Right ventricle myocardium inferior (tissue), 1 donor: Measurements from ENCODE around the gene PKP4. TPM values are rescaled to one million over a fixed set of nuclear protein-coding genes. Genes with fewer than 3 reads are reported as not detected.

ENCODE experiments used
- ATAC-seq: fragments of 200-7000 bp; cut with Tn5 transposase; one replicate; pipeline ENCODE4 v1.9.1; 2020; ENCODE audit warnings: mild to moderate bottlenecking, moderate library complexity
- DNase-seq: peaks from one replicate; pipeline ENCODE4 v3.0.0; 2021; ENCODE audit errors: missing footprints
- intact Hi-C: fragments of 100-400 bp; cut with DNase I; formaldehyde crosslinking; loops from one replicate; pipeline ENCODE4 v1.11.0; 2022
- total RNA-seq: library from RNA; stranded (reverse); fragmentation: NEBNext Ultra II Directional; extraction: Animal tissue kit (Norgen Biotek cat#: 25700); gene quantifications from one replicate; pipeline ENCODE4 v1.2.1, GENCODE V29; 2021
- donor health status: DM: no; HTN: yes; CAD: no; lungs with severe emphysema.

The PKP4 gene
- total RNA-seq, 1 donor from 2014 or later: 47.9 TPM

- DNase-seq (no peak), ATAC-seq (no peak)
- intact Hi-C loops: no loop called here
Measured at GRCh38 chr2:158560259-158560658, 103.5 kb downstream of the PKP4 start.

GRCh38 chr2:158561054-158561453 is 104.3 kb downstream of the PKP4 start:
- no peak for ATAC-seq
- intact Hi-C loops: no loop called here
- DNase-seq: no peak

GRCh38 chr2:158567208-158567607 is 110.5 kb downstream of the PKP4 start:
- ATAC-seq (no peak), DNase-seq (no peak)
- intact Hi-C loops: no loop called here

DNA sequence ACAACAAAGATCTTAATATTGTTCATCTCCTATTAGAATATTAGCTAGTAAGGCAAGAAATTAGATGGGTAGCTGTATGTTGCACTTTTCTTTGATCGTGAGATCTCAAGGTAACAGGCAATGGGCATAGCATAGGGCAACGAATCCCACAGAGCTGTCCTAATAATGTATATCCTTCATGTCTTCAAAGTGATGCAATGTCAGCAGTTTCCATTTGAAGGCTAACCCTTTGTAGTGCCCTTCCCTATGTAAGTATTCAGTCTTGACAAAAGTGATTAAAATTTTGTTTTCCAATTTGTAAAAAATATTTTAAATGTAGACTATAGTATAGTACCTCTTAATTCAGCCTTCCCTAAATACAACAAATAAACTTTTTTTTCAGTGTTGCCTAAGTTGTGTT is 112.5 kb downstream of the PKP4 start:
- intact Hi-C loops: no loop called here
- ATAC-seq: no peak
- no peak for DNase-seq

- intact Hi-C loops: no loop called here
- DNase-seq (no peak), ATAC-seq (no peak)
Measured at GRCh38 chr2:158570869-158571268, 114.1 kb downstream of the PKP4 start.

- ATAC-seq: no peak
Measured at GRCh38 chr2:158573739-158574138, 117.0 kb downstream of the PKP4 start.

GRCh38 chr2:158575051-158575635 is 118.4 kb downstream of the PKP4 start:
- ATAC-seq (no peak), DNase-seq (no peak)
- intact Hi-C loops: no loop called here

More at GRCh38 chr2:158573739-158574138, 117.0 kb downstream of the PKP4 start:
- intact Hi-C loops: no loop called here
- no peak for DNase-seq

DNA sequence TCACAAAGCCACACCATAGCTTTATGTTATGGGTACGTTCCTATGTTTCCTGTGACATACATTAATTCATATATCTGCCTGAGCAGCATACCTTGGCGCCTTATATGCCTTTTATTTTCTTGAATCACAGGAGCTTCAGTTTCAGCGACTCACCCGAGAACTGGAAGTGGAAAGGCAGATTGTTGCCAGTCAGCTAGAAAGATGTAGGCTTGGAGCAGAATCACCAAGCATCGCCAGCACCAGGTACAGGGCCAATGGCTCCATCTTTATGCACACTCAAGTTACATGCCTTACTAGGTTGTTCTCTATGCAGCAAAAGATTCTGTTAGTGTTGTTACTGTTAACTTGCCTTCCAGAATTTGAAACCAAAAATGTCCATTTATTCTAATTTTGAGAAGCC is 120.4 kb downstream of the PKP4 start:
- intact Hi-C loops: no loop called here
- DNase-seq (no peak), ATAC-seq (no peak)

DNA sequence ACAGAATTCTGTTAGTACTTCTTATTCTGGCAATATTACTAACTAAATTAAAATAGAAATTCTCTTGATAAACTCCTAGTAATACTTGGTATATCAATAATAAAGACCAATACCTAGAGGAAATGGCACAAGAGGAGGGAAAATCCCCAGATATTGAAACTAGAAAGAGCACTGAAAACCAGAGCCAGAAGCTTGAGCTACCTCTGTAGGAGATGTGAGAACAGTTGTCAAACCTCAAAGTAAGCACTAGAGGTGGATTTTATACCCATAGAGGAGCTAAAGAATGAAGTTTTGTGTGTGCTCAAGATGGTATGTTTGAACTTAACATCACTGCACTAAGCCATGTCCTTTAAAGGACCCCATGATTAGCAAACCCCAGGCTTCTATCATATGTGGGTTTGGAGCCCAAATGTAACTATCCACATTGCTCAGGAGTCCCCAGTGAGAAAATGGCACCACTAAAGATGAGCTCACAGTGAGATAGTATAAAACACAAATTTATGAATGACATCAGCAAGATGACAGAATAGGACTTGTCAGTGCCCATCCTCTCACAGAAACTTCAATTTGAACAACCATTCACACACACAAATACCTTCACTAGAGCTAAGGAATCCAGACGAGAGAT is 122.1 kb downstream of the PKP4 start:
- DNase-seq (no peak), ATAC-seq (no peak)
- intact Hi-C loops: no loop called here

GRCh38 chr2:158579928-158580327 is 123.2 kb downstream of the PKP4 start:
- ATAC-seq (no peak), DNase-seq (no peak)
- intact Hi-C loops: no loop called here

DNA sequence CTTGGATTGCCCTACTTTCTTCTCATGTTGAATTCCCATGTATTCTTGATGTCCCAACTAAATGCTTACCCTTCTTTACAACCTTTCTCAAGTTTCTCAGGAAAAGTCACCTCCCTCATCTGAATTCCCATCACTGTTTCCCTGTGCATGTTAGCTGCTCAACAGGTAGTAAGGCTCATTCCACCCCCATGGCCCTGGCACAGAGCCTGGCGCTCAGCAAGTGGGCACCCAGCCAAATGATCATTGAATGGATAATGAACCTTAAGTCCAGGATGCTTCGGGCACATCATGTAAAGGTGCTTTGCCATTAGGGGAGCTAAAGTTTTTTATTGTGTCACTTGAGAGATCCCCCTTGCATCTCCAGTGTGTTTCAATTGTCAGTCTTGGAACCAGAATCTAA is 124.0 kb downstream of the PKP4 start:
- intact Hi-C loops: no loop called here
- DNase-seq (no peak), ATAC-seq (no peak)

GRCh38 chr2:158582670-158583069 is 125.9 kb downstream of the PKP4 start:
- no peak for DNase-seq
- no peak for ATAC-seq
- intact Hi-C loops: no loop called here

- ATAC-seq (no peak), DNase-seq (peak; percentile 63)
- intact Hi-C loops: no loop called here
Measured at GRCh38 chr2:158583923-158584322, 127.2 kb downstream of the PKP4 start.

DNA sequence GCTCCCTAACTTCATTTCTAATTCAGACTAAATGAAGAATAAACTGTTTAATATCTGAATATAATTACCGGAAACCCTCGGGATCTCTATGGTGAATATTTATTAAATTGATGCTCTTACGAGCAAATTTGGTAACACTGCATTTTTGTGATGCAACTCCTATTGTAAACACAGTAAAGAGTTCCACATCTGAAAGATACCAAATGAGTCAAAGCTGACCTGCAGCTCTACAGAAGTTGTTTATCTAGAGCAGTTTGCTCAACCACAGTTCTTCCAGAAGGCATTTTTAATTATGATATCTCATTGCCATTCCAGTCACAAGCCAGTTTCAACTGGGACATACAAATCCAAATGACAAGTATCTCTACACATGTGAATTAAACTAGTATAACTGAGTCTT is 129.7 kb downstream of the PKP4 start:
- no peak for DNase-seq
- intact Hi-C loops: no loop called here
- ATAC-seq: no peak

GRCh38 chr2:158589303-158589702 is 132.6 kb downstream of the PKP4 start:
- intact Hi-C loops: no loop called here
- ATAC-seq: no peak
- DNase-seq: no peak

- DNase-seq (no peak), ATAC-seq (no peak)
- intact Hi-C loops: no loop called here
Measured at GRCh38 chr2:158598862-158599517, 142.2 kb downstream of the PKP4 start.

DNA sequence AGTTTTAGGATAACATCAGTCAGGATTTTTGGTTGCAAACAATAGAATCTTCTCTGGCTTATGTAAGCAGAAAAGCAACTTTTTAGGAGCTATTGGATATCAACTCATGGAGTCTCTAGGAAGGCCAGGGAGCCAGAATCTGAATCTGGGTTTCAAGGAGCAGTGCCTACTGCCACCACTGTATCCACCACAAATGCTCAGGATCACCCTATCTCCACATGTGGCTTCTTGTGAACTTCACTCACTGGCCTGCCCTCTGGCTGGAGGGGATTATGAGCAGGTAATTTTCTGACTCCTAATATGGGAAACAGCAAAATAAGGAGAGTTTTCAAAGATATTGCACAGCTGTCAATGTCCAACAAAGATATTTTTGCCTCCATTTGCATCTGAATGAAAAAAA is 142.9 kb downstream of the PKP4 start:
- ATAC-seq (no peak), DNase-seq (no peak)
- intact Hi-C loops: loop anchor here (10.0 kb wide), 1 partner anchor 145 kb away; no protein-coding TSS in a partner anchor

DNA sequence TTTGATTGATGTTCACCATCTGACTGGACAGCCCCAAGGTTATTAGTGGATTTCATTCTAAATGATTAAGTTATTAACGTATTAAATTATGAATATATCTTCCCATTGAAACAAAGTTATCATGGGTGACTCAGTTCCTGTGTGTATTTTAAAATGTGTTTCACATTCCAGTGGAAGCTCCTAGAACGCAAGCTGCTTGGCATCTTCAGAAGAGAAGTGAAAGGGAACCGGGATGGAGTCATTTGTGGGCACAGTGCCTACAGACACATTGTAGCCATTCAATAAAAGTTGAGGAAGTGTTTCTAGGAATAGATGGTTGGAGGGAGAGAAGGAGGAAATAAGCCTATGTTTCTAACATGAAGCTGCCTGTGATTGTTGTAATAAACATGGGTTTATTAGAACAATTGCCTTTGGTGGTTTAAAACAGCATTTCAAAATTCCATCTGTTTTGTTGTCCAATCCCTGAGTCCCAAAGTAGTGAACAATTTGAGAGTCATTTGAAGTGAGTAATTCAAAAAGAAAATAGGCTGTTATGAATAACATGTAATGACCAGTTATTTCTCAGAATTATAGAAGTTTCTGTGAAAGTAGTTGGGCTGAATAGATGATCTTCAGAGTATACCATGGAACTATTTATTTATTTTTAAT is 143.5 kb downstream of the PKP4 start:
- ATAC-seq (peak; percentile 70), DNase-seq (no peak)
- intact Hi-C loops: loop anchor here (10.0 kb wide), 1 partner anchor 145 kb away; no protein-coding TSS in a partner anchor

- intact Hi-C loops: loop anchor here (10.0 kb wide), 1 partner anchor 143 kb away; no protein-coding TSS in a partner anchor
Measured at GRCh38 chr2:158602027-158602426, 145.3 kb downstream of the PKP4 start.

DNA sequence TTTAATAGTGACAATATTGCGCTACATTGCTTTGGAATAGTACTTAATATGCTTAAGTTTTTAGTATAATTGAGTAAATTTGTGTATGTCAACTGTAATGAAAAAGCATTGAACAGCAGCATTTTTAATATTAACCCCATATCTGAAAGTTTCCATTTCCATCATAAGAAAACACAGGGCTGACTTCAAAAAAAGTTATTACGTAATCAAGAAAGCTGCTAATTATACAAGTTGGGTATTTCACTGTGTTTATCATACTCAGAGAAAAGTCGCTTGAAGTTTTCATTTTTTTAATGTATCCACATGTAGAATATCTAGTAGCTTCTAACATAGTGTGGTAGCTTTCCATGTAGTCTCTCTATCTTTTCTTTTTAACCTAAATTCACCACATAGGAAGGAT is 146.5 kb downstream of the PKP4 start:
- intact Hi-C loops: loop anchor here (10.0 kb wide), 1 partner anchor 142 kb away; no protein-coding TSS in a partner anchor
- ATAC-seq (no peak), DNase-seq (no peak)

More at GRCh38 chr2:158602027-158602426, 145.3 kb downstream of the PKP4 start:
- DNase-seq: no peak
- ATAC-seq: no peak
